Mesenchymal stem cell (in vitro differentiated cells and primary cell): ENCODE results near the gene GINS1.

Experiments
- DNase-seq: peaks from one replicate; pipeline ENCODE4 v3.0.0-alpha.2; 2013
- H2AFZ ChIP-seq: one replicate; pipeline ENCODE4 v1.6.1; 2013; ENCODE audit warnings: low read depth, mild to moderate bottlenecking, control low read depth, inconsistent platforms, low read length, moderate library complexity
- H2AK5ac ChIP-seq: 2 replicates; pipeline ENCODE4 v1.6.1; 2013; ENCODE audit warnings: low read length, moderate library complexity, mild to moderate bottlenecking, inconsistent platforms; ENCODE audit not compliant: severe bottlenecking
- H2BK120ac ChIP-seq: one replicate; pipeline ENCODE4 v1.6.1; 2013; ENCODE audit warnings: low read depth, mild to moderate bottlenecking, inconsistent platforms, low read length, moderate library complexity
- H2BK12ac ChIP-seq, 2 experiments: one replicate each; pipeline ENCODE4 v1.6.1; 2013; ENCODE audit warnings: inconsistent platforms in 2 of 2, low read length in 2 of 2, mild to moderate bottlenecking in 2 of 2, moderate library complexity in 2 of 2, control low read depth in 1 of 2
- H2BK15ac ChIP-seq: one replicate; pipeline ENCODE4 v1.6.1; 2013; ENCODE audit warnings: mild to moderate bottlenecking, low read depth, inconsistent platforms; ENCODE audit not compliant: poor library complexity, severe bottlenecking
- H2BK5ac ChIP-seq: 2 replicates; pipeline ENCODE4 v1.6.1; 2013; ENCODE audit warnings: low read depth, mild to moderate bottlenecking, low read length, control low read depth, inconsistent platforms; ENCODE audit not compliant: poor library complexity, severe bottlenecking
- H3K14ac ChIP-seq, 2 experiments: one replicate each; pipeline ENCODE4 v1.6.1; 2013; ENCODE audit warnings: inconsistent platforms in 2 of 2, low read length in 2 of 2, control low read depth in 1 of 2, mild to moderate bottlenecking in 1 of 2, moderate library complexity in 1 of 2
- H3K18ac ChIP-seq, 2 experiments: one replicate each; pipeline ENCODE4 v1.6.1; 2013; ENCODE audit warnings: inconsistent platforms in 2 of 2, low read length in 2 of 2, control low read depth in 1 of 2, low read depth in 1 of 2, mild to moderate bottlenecking in 1 of 2
- H3K23ac ChIP-seq, 2 experiments: one replicate each; pipeline ENCODE4 v1.6.1; 2013; ENCODE audit warnings: inconsistent platforms in 2 of 2, low read length in 2 of 2, mild to moderate bottlenecking in 2 of 2, moderate library complexity in 2 of 2, control low read depth in 1 of 2
- H3K27ac ChIP-seq: 2 replicates; pipeline ENCODE4 v1.5.1; 2013; ENCODE audit warnings: mild to moderate bottlenecking, moderate library complexity, low read length, control low read depth, inconsistent platforms; ENCODE audit not compliant: poor library complexity, severe bottlenecking
- H3K27me3 ChIP-seq, 2 experiments: 2 replicates each; pipeline versions ENCODE4 v1.6.1 to v1.7.0; 2013; ENCODE audit warnings: low read length in 2 of 2, mild to moderate bottlenecking in 2 of 2, moderate library complexity in 2 of 2, control low read depth in 1 of 2, inconsistent platforms in 1 of 2; ENCODE audit not compliant: control insufficient read depth in 1 of 2, insufficient read depth in 1 of 2
- H3K36me3 ChIP-seq, 2 experiments: 2 replicates each; pipeline versions ENCODE4 v1.6.1 to v1.7.0; 2013; ENCODE audit warnings: low read length in 2 of 2, control low read depth in 1 of 2, inconsistent platforms in 1 of 2, low read depth in 1 of 2, mild to moderate bottlenecking in 1 of 2; ENCODE audit not compliant: insufficient read depth in 2 of 2, control insufficient read depth in 1 of 2
- H3K4ac ChIP-seq, 2 experiments: one replicate each; pipeline ENCODE4 v1.6.1; 2013; ENCODE audit warnings: inconsistent platforms in 2 of 2, low read length in 2 of 2, mild to moderate bottlenecking in 2 of 2, moderate library complexity in 2 of 2, control low read depth in 1 of 2, low read depth in 1 of 2
- H3K4me1 ChIP-seq: 2 replicates; pipeline ENCODE4 v1.6.1; 2013; ENCODE audit warnings: low read depth, low read length, control low read depth; ENCODE audit not compliant: control insufficient read depth, insufficient read depth
- H3K4me2 ChIP-seq: 2 replicates; pipeline ENCODE4 v1.6.1; 2013; ENCODE audit warnings: low read length, mild to moderate bottlenecking, inconsistent platforms; ENCODE audit not compliant: poor library complexity, severe bottlenecking
- H3K4me3 ChIP-seq, 2 experiments: 2 replicates each; pipeline versions ENCODE4 v1.5.1 to v1.7.0; 2013; ENCODE audit warnings: low read length in 2 of 2, mild to moderate bottlenecking in 2 of 2, control low read depth in 1 of 2, low read depth in 1 of 2; ENCODE audit not compliant: insufficient read depth in 1 of 2
- H3K79me1 ChIP-seq: replicated peaks from 2 replicates; pipeline ENCODE4 v1.6.1; 2013; ENCODE audit warnings: mild to moderate bottlenecking, control low read depth, low read length, inconsistent platforms; ENCODE audit not compliant: poor library complexity, severe bottlenecking
- H3K9ac ChIP-seq: 2 replicates; pipeline ENCODE4 v1.7.0; 2013; ENCODE audit warnings: mild to moderate bottlenecking, low read length, moderate library complexity
- H3K9me3 ChIP-seq: 2 replicates; pipeline ENCODE4 v1.7.0; 2013; ENCODE audit warnings: mild to moderate bottlenecking, low read length; ENCODE audit not compliant: control insufficient read depth
- H4K8ac ChIP-seq: one replicate; pipeline ENCODE4 v1.6.1; 2013; ENCODE audit warnings: inconsistent platforms, mild to moderate bottlenecking, low read length, moderate library complexity
- H4K91ac ChIP-seq: one replicate; pipeline ENCODE4 v1.6.1; 2013; ENCODE audit warnings: mild to moderate bottlenecking, low read length, inconsistent platforms
- WGBS: methylation state at CpG from one replicate; pipeline ENCODE4 v1.1.7; 2013; ENCODE audit warnings: mixed read lengths; 5-methylcytosine and 5-hydroxymethylcytosine counted together

GINS1 gene

DNA sequence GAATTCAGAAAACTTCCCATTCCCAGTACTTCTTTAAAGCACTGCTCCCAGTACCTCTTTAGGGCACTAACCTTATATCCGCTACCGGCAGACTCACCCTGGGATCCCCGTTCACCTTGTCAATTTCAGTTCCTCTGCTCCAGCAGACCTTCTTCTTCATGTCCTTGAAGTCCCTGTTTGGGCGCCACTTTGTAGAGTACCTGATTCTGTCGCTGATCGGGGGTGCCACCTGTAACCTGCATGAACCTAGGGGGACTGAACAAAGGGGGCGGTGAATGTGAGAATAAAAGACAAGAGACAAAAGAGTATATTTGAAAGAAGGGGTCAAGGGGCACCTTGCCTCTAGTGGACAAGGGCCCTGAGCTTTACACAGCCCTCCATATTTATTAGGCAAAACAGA, 4.9 kb upstream of the GINS1 start:
- Histone ChIP-seq H3K9me3 (peaks cover 14% of the 10 kb centered on the region), H3K23ac (no peak overlapping the region), H2BK15ac (no peak overlapping the region), H3K4ac (no peak overlapping the region), H2BK5ac (no peak overlapping the region), H3K18ac (no peak overlapping the region), H3K4me3 (no peak overlapping the region), H2BK120ac (no peak overlapping the region), H3K36me3 (no peaks in the 10 kb centered on the region), H3K27ac (no peak overlapping the region), H3K4me1 (no peaks in the 10 kb centered on the region), H2AFZ (no peak overlapping the region), H2AK5ac (no peak overlapping the region), H3K14ac (no peak overlapping the region), H3K9ac (no peak overlapping the region), H4K91ac (no peak overlapping the region), H2BK12ac (no peak overlapping the region), H3K27me3 (no peaks in the 10 kb centered on the region), H4K8ac (no peak overlapping the region), H3K4me2 (no peak overlapping the region), H3K79me1 (no peaks in the 10 kb centered on the region)
- no peak for DNase-seq
- WGBS, result 95% methylated on average over 7 of the region's 7 CpGs

DNA sequence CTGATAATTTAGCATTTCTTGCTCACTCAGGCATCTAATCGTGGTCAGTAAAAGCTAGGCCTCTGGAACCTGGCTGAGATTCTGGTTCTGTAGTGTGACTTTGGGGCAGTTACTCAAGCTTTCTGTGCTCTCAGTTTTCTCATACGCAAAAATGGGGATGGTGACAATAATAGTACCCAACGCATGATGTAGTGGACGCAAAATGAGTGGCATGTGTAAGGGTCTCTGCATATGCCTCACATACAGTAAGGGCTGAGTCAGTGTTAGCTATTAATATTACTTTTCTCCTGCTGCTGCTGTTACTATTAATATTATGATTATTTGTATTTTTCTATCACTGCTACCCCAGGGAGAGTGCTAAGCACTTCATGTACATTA, 686 bp downstream of the GINS1 start:
- no peak overlapping the region for H2BK120ac ChIP-seq
- H3K27me3 ChIP-seq, result no peaks in the 10 kb centered on the region
- peak; percentile 11 for DNase-seq
- H3K27ac ChIP-seq, result peak overlapping the region; percentile 26
- no peak overlapping the region for H3K4ac ChIP-seq
- H3K9ac ChIP-seq, result peak overlapping the region; percentile 94
- 0% methylated on average over 3 of the region's 4 CpGs for WGBS
- peak overlapping the region; percentile 85 for H2AFZ ChIP-seq
- H4K8ac ChIP-seq, result no peak overlapping the region
- peaks cover 26% of the 10 kb centered on the region for H3K79me1 ChIP-seq
- H2AK5ac ChIP-seq, result no peak overlapping the region
- H4K91ac ChIP-seq, result no peak overlapping the region
- H3K18ac ChIP-seq, result no peak overlapping the region
- H3K4me1 ChIP-seq, result peaks cover 3% of the 10 kb centered on the region
- H2BK12ac ChIP-seq, result no peak overlapping the region
- peak overlapping the region; percentile 72 for H3K4me2 ChIP-seq
- no peak overlapping the region for H2BK5ac ChIP-seq
- peak overlapping the region in 1 of 2 experiments; percentile 92 for H3K4me3 ChIP-seq
- no peak overlapping the region for H2BK15ac ChIP-seq
- no peak overlapping the region for H3K14ac ChIP-seq
- H3K36me3 ChIP-seq, result peaks cover 0 to 3% of the 10 kb centered on the region in 2 experiments
- no peak overlapping the region for H3K23ac ChIP-seq
- H3K9me3 ChIP-seq, result peaks cover 5% of the 10 kb centered on the region

DNA sequence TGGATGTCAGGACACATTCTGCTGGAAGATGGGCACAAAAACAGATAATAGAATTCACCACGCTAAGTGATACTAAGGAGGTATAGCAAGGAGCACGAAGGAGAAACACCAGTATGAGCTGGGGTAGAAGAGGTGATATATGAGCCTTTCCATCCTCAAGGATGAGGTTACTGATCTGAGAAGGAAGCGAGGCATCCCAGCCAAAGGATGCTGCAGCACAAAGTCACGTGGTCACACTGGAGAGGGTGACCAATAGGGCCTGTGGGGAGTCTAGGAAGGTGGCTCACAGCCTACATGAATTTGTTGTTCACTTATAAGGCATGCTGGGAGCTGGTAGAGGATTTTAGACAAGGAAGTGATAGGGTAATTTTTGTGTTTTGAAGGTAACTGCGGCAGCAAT, 1.4 kb downstream of the GINS1 start:
- DNase-seq, result no peak

DNA sequence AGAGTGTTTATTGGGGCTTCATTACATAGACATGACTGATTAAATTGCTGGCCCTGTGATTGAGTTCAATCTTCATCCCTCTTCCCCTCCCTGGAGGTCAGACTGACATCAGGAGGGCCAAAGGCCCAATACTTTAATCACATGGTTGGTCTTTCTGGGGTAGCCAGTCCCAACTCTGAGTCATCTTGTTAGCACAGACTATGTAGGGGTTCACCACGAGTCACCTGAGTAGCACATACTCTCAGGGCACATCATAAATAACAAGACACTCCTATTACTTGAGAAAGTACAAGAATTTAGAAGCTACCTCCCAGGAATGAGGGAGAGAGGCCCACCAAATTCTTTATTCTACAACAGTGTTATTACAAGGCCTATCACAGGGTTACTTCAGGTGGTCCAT, 11.3 kb downstream of the GINS1 start:
- 62% methylated on average over 1 of the region's 1 CpG for WGBS
- Histone ChIP-seq H2BK120ac (no peak overlapping the region), H4K8ac (no peak overlapping the region), H3K14ac (no peak overlapping the region), H3K9ac (no peak overlapping the region), H3K27me3 (no peaks in the 10 kb centered on the region), H3K4me1 (no peaks in the 10 kb centered on the region), H3K4ac (no peak overlapping the region), H2AK5ac (no peak overlapping the region), H2BK15ac (no peak overlapping the region), H3K27ac (no peak overlapping the region), H3K36me3 (peaks cover 3 to 7% of the 10 kb centered on the region in 2 experiments), H3K79me1 (peaks cover 9% of the 10 kb centered on the region), H3K4me2 (no peak overlapping the region), H2AFZ (no peak overlapping the region), H3K23ac (no peak overlapping the region), H3K4me3 (no peak overlapping the region), H3K9me3 (no peaks in the 10 kb centered on the region), H2BK5ac (no peak overlapping the region), H4K91ac (no peak overlapping the region), H3K18ac (no peak overlapping the region), H2BK12ac (no peak overlapping the region)
- peak; percentile 17 for DNase-seq

More for the DNA sequence above, 1.4 kb downstream of the GINS1 start:
- no peak overlapping the region for H2AFZ ChIP-seq
- H3K9me3 ChIP-seq, result no peaks in the 10 kb centered on the region
- no peak overlapping the region for H2BK12ac ChIP-seq
- H2AK5ac ChIP-seq, result no peak overlapping the region
- H3K27me3 ChIP-seq, result no peaks in the 10 kb centered on the region
- no peak overlapping the region for H3K23ac ChIP-seq
- H3K9ac ChIP-seq, result peak overlapping the region; percentile 94
- no peak overlapping the region for H2BK5ac ChIP-seq
- no peak overlapping the region for H4K91ac ChIP-seq
- peaks cover 3% of the 10 kb centered on the region for H3K4me1 ChIP-seq
- H3K36me3 ChIP-seq, result peaks cover 0 to 3% of the 10 kb centered on the region in 2 experiments
- H3K4ac ChIP-seq, result no peak overlapping the region
- H3K4me3 ChIP-seq, result peak overlapping the region in 1 of 2 experiments; percentile 92
- no peak overlapping the region for H3K4me2 ChIP-seq
- peaks cover 29% of the 10 kb centered on the region for H3K79me1 ChIP-seq
- no peak overlapping the region for H2BK15ac ChIP-seq
- H2BK120ac ChIP-seq, result no peak overlapping the region
- whole genome bisulfite sequencing, result 94% methylated on average over 5 of the region's 5 CpGs
- no peak overlapping the region for H3K18ac ChIP-seq
- no peak overlapping the region for H4K8ac ChIP-seq
- H3K27ac ChIP-seq, result no peak overlapping the region
- no peak overlapping the region for H3K14ac ChIP-seq
